H1 (cell line): Measurements from ENCODE around the gene MCM9. TPM values are rescaled to one million over a fixed set of nuclear protein-coding genes. Genes with fewer than 3 reads are reported as not detected.

Experiments
- CTCF ChIA-PET: fragments of 300-600 bp; sonication (Branson Sonifier 250); formaldehyde crosslinking; loops from one replicate; lab custom pipeline; 2021; ENCODE audit not compliant: partially characterized antibody; lab: Charles Lee
- POLR2A ChIA-PET: fragments of 300-600 bp; sonication (Branson Sonifier 250); formaldehyde crosslinking; loops from one replicate; lab custom pipeline; 2021; ENCODE audit warnings: inconsistent platforms; ENCODE audit not compliant: partially characterized antibody; lab: Charles Lee
- DNase-seq, 2 experiments: peaks; one replicate each; pipeline versions ENCODE4 v3.0.0 to v3.0.0-alpha.2; 2010 to 2022; ENCODE audit warnings: low spot score in 2 of 2, low read depth in 1 of 2, mixed read lengths in 1 of 2
- FAIRE-seq: peaks from 2 replicates; lab custom pipeline; 2011; peaks lifted over from hg19 to GRCh38; lab: Jason Lieb, UNC
- H2AFZ ChIP-seq: 2 replicates; pipeline ENCODE4 v1.8.1; 2012; ENCODE audit warnings: low read length, inconsistent platforms
- H2AK5ac ChIP-seq: 2 replicates; pipeline ENCODE4 v1.6.1; 2013; ENCODE audit warnings: low read depth, low read length
- H2BK120ac ChIP-seq: replicated peaks from 2 replicates; pipeline ENCODE3; 2013; ENCODE audit warnings: low read depth, low read length, inconsistent platforms
- H2BK12ac ChIP-seq: 2 replicates; pipeline ENCODE4 v1.6.1; 2013; ENCODE audit warnings: low read depth, low read length
- H2BK15ac ChIP-seq: 2 replicates; pipeline ENCODE4 v1.6.1; 2013; ENCODE audit warnings: low read length
- H2BK20ac ChIP-seq: 2 replicates; pipeline ENCODE4 v1.6.1; 2013; ENCODE audit warnings: low read length
- H2BK5ac ChIP-seq: 2 replicates; pipeline ENCODE4 v1.6.1; 2013; ENCODE audit warnings: low read depth, low read length
- H3K14ac ChIP-seq: 2 replicates; pipeline ENCODE4 v1.6.1; 2013; ENCODE audit warnings: inconsistent platforms; ENCODE audit not compliant: insufficient read length
- H3K18ac ChIP-seq: 2 replicates; pipeline ENCODE4 v1.6.1; 2013; ENCODE audit warnings: low read length; ENCODE audit errors: extremely low read depth
- H3K23ac ChIP-seq: 2 replicates; pipeline ENCODE4 v1.6.1; 2013; ENCODE audit warnings: inconsistent platforms; ENCODE audit not compliant: insufficient read length
- H3K23me2 ChIP-seq: 2 replicates; pipeline ENCODE4 v1.6.1; 2013; ENCODE audit warnings: low read depth, low read length
- H3K27ac ChIP-seq: 2 replicates; pipeline ENCODE4 v1.6.1; 2011; ENCODE audit warnings: low read depth, low read length, inconsistent platforms
- H3K27me3 ChIP-seq, 4 experiments: replicated peaks in 1 of 4; 1 replicate in 1 of 4; 2 replicates in 3 of 4; pipeline versions ENCODE4 v1.6.1 to v1.8.1; 2011 to 2013; ENCODE audit warnings: low read length in 3 of 4, mild to moderate bottlenecking in 3 of 4, inconsistent platforms in 2 of 4, mixed read lengths in 2 of 4, moderate library complexity in 1 of 4; ENCODE audit not compliant: control insufficient read depth in 3 of 4, insufficient read depth in 3 of 4; ENCODE audit errors: extremely low read depth in 1 of 4
- H3K36me3 ChIP-seq, 4 experiments: 2 replicates each; pipeline versions ENCODE4 v1.6.1 to v1.8.1; 2011 to 2013; ENCODE audit warnings: mild to moderate bottlenecking in 4 of 4, low read length in 3 of 4, moderate library complexity in 2 of 4, control low read depth in 1 of 4, inconsistent platforms in 1 of 4; ENCODE audit not compliant: insufficient read depth in 4 of 4, control insufficient read depth in 2 of 4
- H3K4ac ChIP-seq: replicated peaks from 2 replicates; pipeline ENCODE3; 2013; ENCODE audit warnings: low read length, low read depth, mixed read lengths, inconsistent platforms; ENCODE audit not compliant: insufficient read length
- H3K4me1 ChIP-seq, 4 experiments: replicated peaks in 1 of 4; 1 replicate in 1 of 4; 2 replicates in 3 of 4; pipeline versions ENCODE4 v1.6.1 to v1.8.1; 2011 to 2013; ENCODE audit warnings: low read length in 3 of 4, inconsistent platforms in 2 of 4, mixed read lengths in 1 of 4; ENCODE audit not compliant: insufficient read depth in 4 of 4, control insufficient read depth in 3 of 4
- H3K4me2 ChIP-seq, 2 experiments: 2 replicates each; pipeline versions ENCODE4 v1.6.1 to v1.8.1; 2011 to 2013; ENCODE audit warnings: low read depth in 2 of 2, low read length in 2 of 2, control low read depth in 1 of 2, inconsistent platforms in 1 of 2, mild to moderate bottlenecking in 1 of 2; ENCODE audit not compliant: insufficient read depth in 1 of 2
- H3K4me3 ChIP-seq, 4 experiments: fragments of 200-600, 300-600 bp in 1 of 4; sonication (generic), shearing (Covaris generic), sonication (Bioruptor Twin) in 1 of 4; 2 replicates each; pipeline versions ENCODE4 v1.5.1 to v1.8.1; 2011 to 2016; ENCODE audit warnings: low read length in 4 of 4, low read depth in 3 of 4, control low read depth in 2 of 4, inconsistent platforms in 2 of 4, mild to moderate bottlenecking in 2 of 4, mixed read lengths in 1 of 4, moderate library complexity in 1 of 4; ENCODE audit not compliant: insufficient read depth in 2 of 4; ENCODE audit errors: extremely low read depth in 1 of 4
- H3K56ac ChIP-seq: replicated peaks from 2 replicates; pipeline ENCODE3; 2013; ENCODE audit warnings: low read depth, mild to moderate bottlenecking, mixed read lengths, low read length, inconsistent platforms; ENCODE audit not compliant: insufficient read length
- H3K79me1 ChIP-seq: 2 replicates; pipeline ENCODE4 v1.6.1; 2013; ENCODE audit warnings: low read depth, low read length, control low read depth
- H3K79me2 ChIP-seq, 2 experiments: 2 replicates each; pipeline versions ENCODE4 v1.6.1 to v1.8.1; 2012 to 2013; ENCODE audit warnings: low read length in 2 of 2, mild to moderate bottlenecking in 2 of 2, inconsistent platforms in 1 of 2; ENCODE audit not compliant: insufficient read depth in 2 of 2, control insufficient read depth in 1 of 2
- H3K9ac ChIP-seq, 4 experiments: replicated peaks in 1 of 4; 1 replicate in 1 of 4; 2 replicates in 3 of 4; pipeline versions ENCODE4 v1.6.1 to v1.8.1; 2011 to 2013; ENCODE audit warnings: low read depth in 3 of 4, low read length in 3 of 4, control low read depth in 2 of 4, mild to moderate bottlenecking in 2 of 4, moderate library complexity in 2 of 4, inconsistent platforms in 1 of 4; ENCODE audit errors: extremely low read depth in 1 of 4
- H3K9me3 ChIP-seq, 2 experiments: 2 replicates each; pipeline versions ENCODE4 v1.6.1 to v1.8.1; 2012 to 2013; ENCODE audit warnings: mild to moderate bottlenecking in 2 of 2, moderate library complexity in 2 of 2, control low read depth in 1 of 2, inconsistent platforms in 1 of 2, low read depth in 1 of 2, low read length in 1 of 2, mixed read lengths in 1 of 2; ENCODE audit not compliant: insufficient read depth in 2 of 2
- H4K20me1 ChIP-seq, 2 experiments: replicated peaks in 1 of 2; 2 replicates each; pipeline versions ENCODE3 to v1.8.1; 2011 to 2013; ENCODE audit warnings: inconsistent platforms in 2 of 2, low read length in 2 of 2, mild to moderate bottlenecking in 1 of 2; ENCODE audit not compliant: insufficient read depth in 2 of 2, control insufficient read depth in 1 of 2
- H4K5ac ChIP-seq: 2 replicates; pipeline ENCODE4 v1.6.1; 2013; ENCODE audit warnings: low read length, low read depth, mixed read lengths, inconsistent platforms; ENCODE audit not compliant: insufficient read length
- H4K8ac ChIP-seq: 2 replicates; pipeline ENCODE4 v1.8.0; 2013; ENCODE audit warnings: mild to moderate bottlenecking, moderate library complexity, low read length, inconsistent platforms; ENCODE audit not compliant: insufficient read depth; ENCODE audit errors: extremely low read depth
- H4K91ac ChIP-seq: replicated peaks from 2 replicates; pipeline ENCODE3; 2013; ENCODE audit warnings: low read length, mixed read lengths, inconsistent platforms; ENCODE audit not compliant: insufficient read length
- HDAC6 ChIP-seq: IDR thresholded peaks from one replicate; pipeline ENCODE4 v1.7.1; 2012; ENCODE audit warnings: low read depth, mild to moderate bottlenecking, inconsistent platforms, low read length, moderate library complexity
- KDM4A ChIP-seq: IDR thresholded peaks from one replicate; pipeline ENCODE4 v1.7.1; 2012; ENCODE audit warnings: low read depth, mild to moderate bottlenecking, moderate library complexity, low read length, inconsistent platforms; ENCODE audit not compliant: severe bottlenecking
- PHF8 ChIP-seq: fragments of 200-600 bp; sonication (generic); conservative IDR thresholded peaks from 2 replicates; pipeline ENCODE4 v1.7.1; 2012; ENCODE audit warnings: low read depth, mild to moderate bottlenecking, inconsistent platforms, low read length, moderate library complexity
- RNF2 ChIP-seq: fragments of 200-900, 300-1000 bp; sonication (generic); IDR thresholded peaks from 2 replicates; pipeline ENCODE4 v1.7.1; 2016; ENCODE audit warnings: borderline replicate concordance, low read depth, mild to moderate bottlenecking, antibody characterized with exemption, low read length; ENCODE audit not compliant: poor library complexity, severe bottlenecking; ENCODE audit errors: missing control alignments
- SP1 ChIP-seq: IDR thresholded peaks from 2 replicates; pipeline ENCODE4 v1.6.1; 2011; ENCODE audit warnings: low read depth, low read length
- WGBS, 2 experiments: shearing (Covaris generic) in 1 of 2; methylation state at CpG; one replicate each; pipeline versions ENCODE4 v1.1.6 to v1.1.7; 2013 to 2015; ENCODE audit warnings: low lambda C conversion rate in 2 of 2, mixed read lengths in 2 of 2, inconsistent platforms in 1 of 2, low coverage in 1 of 2, missing lambda C conversion rate in 1 of 2; ENCODE audit not compliant: insufficient replicate concordance in 2 of 2, insufficient coverage in 1 of 2, insufficient read length in 1 of 2; ENCODE audit errors: extremely low coverage in 1 of 2, missing lambda C conversion rate in 1 of 2; 5-methylcytosine and 5-hydroxymethylcytosine counted together
- polyA plus RNA-seq, 7 experiments: library from polyadenylated mRNA; depleted of rRNA in 3 of 7; stranded (reverse) in 5 of 7; unstranded in 2 of 7; fragments of >200 nt in 5 of 7; fragments of 200-250 nt in 2 of 7; gene quantifications; 1 replicate in 5 of 7; 2 replicates in 1 of 7; 4 replicates in 1 of 7; pipeline versions ENCODE4 v1.2.1 to v1.2.3, GENCODE V29; 2011 to 2013; ENCODE audit warnings: missing spikeins in 2 of 7, mixed read lengths in 2 of 7
- total RNA-seq: library from RNA; stranded (reverse); fragmentation: NEBNext Ultra II Directional; extraction: Animal tissue kit (Norgen Biotek cat#: 25700); gene quantifications from 2 replicates; pipeline ENCODE4 v1.2.1, GENCODE V29; 2021

Gene MCM9
- total and polyA plus RNA-seq, 2 of the 8 experiments (the other 6 are each of a cell fraction or from before 2014, with no cell fraction given) = 3.7 to 11.4 TPM

- DNase-seq = no peak
- no peak overlapping the region for H3K23ac ChIP-seq
- H3K4me1 ChIP-seq = no peaks in the 10 kb centered on the region; a peak in 2 of 7 replicates
- H3K4ac ChIP-seq = no peak overlapping the region
- H4K20me1 ChIP-seq = no peaks in the 10 kb centered on the region
- no peak overlapping the region for H3K27ac ChIP-seq
- CTCF ChIA-PET = interaction anchor here (0.9 to 1.6 kb wide), 6 partner anchors 11 to 86 kb away, joined by 3 to 4 read pairs (median 4); no protein-coding TSS in a partner anchor
- no peak overlapping the region for H2BK15ac ChIP-seq
- no peak overlapping the region for H4K8ac ChIP-seq
- H3K9me3 ChIP-seq = peaks cover 3 to 6% of the 10 kb centered on the region in 2 experiments; a peak in 3 of 4 replicates
- H2AK5ac ChIP-seq = no peak overlapping the region
- peaks cover 0 to 7% of the 10 kb centered on the region in 2 experiments; a peak in 2 of 4 replicates for H3K79me2 ChIP-seq
- POLR2A ChIA-PET = interaction anchor here (1.3 kb wide), 1 partner anchor 30 kb away, joined by 4 read pairs; no protein-coding TSS in a partner anchor
- H2AFZ ChIP-seq = no peak overlapping the region
- no peak overlapping the region for H2BK120ac ChIP-seq
- H3K14ac ChIP-seq = no peak overlapping the region
- no peak overlapping the region for H2BK5ac ChIP-seq
- no peak overlapping the region for H2BK20ac ChIP-seq
- no peaks in the 10 kb centered on the region; the same call in 1 of the 2 replicates for H3K23me2 ChIP-seq
- no peak overlapping the region for H4K5ac ChIP-seq
- no peak overlapping the region for H3K18ac ChIP-seq
- H4K91ac ChIP-seq = no peak overlapping the region
- no peak for FAIRE-seq
- H3K36me3 ChIP-seq = no peaks in the 10 kb centered on the region
- TF ChIP-seq PHF8 (no peak), HDAC6 (no peak), KDM4A (no peak), SP1 (no peak), RNF2 (no peak)
- 84% methylated on average over 2 of the region's 2 CpGs; no CpG with 5 or more reads in 1 of the 2 experiments for WGBS, 2 experiments
- no peak overlapping the region for H3K56ac ChIP-seq
- no peaks in the 10 kb centered on the region for H3K79me1 ChIP-seq
- H3K4me3 ChIP-seq = no peak overlapping the region
- H3K4me2 ChIP-seq = no peak overlapping the region
- H3K27me3 ChIP-seq = no peaks in the 10 kb centered on the region
- no peak overlapping the region for H2BK12ac ChIP-seq
- H3K9ac ChIP-seq = no peak overlapping the region
These were observed 69.9 kb downstream of the MCM9 start for GRCh38 chr6:118865100-118865391.
